ENCODE results near the gene GPR143.

DNA sequence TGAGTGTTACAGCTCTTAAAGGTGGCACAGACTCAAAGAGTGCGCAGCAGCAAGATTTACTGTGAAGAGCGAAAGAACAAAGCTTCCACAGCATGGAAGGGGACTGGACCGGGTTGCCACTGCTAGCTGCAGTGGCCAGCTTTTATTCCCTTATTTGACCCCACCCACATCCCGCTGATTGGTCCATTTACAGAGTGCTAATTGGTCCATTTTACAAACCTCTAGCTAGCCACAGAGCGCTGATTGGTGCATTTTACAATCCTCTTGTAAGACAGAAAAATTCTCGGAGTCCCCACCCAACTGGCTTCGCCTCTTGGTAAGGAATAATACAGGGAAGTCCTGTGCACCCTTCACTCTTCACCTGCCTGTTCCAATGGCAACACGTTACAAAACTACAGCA is 18.7 kb upstream of the GPR143 start:
- TF ChIP-seq, protein P1, sequence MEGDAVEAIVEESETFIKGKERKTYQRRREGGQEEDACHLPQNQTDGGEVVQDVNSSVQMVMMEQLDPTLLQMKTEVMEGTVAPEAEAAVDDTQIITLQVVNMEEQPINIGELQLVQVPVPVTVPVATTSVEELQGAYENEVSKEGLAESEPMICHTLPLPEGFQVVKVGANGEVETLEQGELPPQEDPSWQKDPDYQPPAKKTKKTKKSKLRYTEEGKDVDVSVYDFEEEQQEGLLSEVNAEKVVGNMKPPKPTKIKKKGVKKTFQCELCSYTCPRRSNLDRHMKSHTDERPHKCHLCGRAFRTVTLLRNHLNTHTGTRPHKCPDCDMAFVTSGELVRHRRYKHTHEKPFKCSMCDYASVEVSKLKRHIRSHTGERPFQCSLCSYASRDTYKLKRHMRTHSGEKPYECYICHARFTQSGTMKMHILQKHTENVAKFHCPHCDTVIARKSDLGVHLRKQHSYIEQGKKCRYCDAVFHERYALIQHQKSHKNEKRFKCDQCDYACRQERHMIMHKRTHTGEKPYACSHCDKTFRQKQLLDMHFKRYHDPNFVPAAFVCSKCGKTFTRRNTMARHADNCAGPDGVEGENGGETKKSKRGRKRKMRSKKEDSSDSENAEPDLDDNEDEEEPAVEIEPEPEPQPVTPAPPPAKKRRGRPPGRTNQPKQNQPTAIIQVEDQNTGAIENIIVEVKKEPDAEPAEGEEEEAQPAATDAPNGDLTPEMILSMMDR (IDR thresholded peaks at IDR 0.05): no peak
- no peak for TF ChIP-seq POLR2A (IDR thresholded peaks at IDR 0.05)
